Esophagus muscularis mucosa (tissue), 3 donors: ENCODE data around the gene CACNB4.

Source experiments
- POLR2AphosphoS5 ChIP-seq, 2 donors: sonication (generic); formaldehyde crosslinking; IDR thresholded peaks; one replicate each; pipeline ENCODE4 v1.6.1; 2017; ENCODE audit warnings: antibody characterized with exemption in 2 of 2
- TF ChIP-seq, protein P1 (sequence below), 3 experiments: fragments of 200-600 bp in 2 of 3; fragments of 450-650 bp in 1 of 3; sonication (generic) in 2 of 3; IDR thresholded peaks; one replicate each; pipeline ENCODE4 v1.5.1; 2017 to 2019; ENCODE audit warnings: antibody characterized with exemption in 3 of 3, mild to moderate bottlenecking in 2 of 3, moderate library complexity in 1 of 3

DNA sequence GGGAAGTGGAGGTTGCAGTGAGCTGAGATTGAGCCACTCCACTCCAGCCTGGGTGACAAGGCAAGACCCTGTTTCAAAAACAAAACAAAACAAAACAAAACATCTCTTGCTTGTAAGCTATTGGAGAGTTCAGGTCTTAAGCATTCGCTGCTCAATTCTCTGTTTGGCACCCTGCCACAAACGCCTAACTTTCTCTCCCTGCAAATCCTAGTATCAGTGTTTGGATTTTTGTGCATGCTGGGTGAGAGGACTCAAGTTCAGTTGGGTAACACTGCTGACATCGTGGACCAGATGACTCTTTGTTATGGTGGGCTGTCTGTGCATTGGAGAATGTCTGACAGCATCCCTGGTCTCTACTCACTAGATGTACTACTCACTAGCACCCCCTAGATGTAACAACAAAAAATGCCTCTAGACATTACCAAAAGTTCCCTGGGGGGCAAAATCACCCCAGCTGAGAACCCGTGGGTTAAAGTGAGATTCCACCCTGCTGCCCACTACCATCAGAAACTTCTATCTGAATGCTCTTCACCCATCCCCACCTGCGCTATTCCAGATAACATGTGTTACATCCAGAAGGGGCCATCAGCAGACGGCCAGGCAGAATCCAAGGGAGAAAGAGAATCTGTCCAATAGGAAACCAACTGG, 50.9 kb downstream of the CACNB4 start:
- TF ChIP-seq POLR2AphosphoS5 (IDR thresholded peaks at IDR 0.05): no peak
- TF ChIP-seq, protein P1, sequence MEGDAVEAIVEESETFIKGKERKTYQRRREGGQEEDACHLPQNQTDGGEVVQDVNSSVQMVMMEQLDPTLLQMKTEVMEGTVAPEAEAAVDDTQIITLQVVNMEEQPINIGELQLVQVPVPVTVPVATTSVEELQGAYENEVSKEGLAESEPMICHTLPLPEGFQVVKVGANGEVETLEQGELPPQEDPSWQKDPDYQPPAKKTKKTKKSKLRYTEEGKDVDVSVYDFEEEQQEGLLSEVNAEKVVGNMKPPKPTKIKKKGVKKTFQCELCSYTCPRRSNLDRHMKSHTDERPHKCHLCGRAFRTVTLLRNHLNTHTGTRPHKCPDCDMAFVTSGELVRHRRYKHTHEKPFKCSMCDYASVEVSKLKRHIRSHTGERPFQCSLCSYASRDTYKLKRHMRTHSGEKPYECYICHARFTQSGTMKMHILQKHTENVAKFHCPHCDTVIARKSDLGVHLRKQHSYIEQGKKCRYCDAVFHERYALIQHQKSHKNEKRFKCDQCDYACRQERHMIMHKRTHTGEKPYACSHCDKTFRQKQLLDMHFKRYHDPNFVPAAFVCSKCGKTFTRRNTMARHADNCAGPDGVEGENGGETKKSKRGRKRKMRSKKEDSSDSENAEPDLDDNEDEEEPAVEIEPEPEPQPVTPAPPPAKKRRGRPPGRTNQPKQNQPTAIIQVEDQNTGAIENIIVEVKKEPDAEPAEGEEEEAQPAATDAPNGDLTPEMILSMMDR (IDR thresholded peaks at IDR 0.05): peak in 1 of 3 experiments; percentile 16
